K562 (cell line): ENCODE data around the gene ZNF778. TPM values are rescaled to one million over a fixed set of nuclear protein-coding genes. Genes with fewer than 3 reads are reported as not detected.

Source experiments
- ATF4 ChIP-seq: fragments of 450-650 bp; formaldehyde crosslinking; IDR thresholded peaks from 2 replicates; pipeline ENCODE4 v1.4.0; 2022; ENCODE audit warnings: mild to moderate bottlenecking, moderate library complexity
- CBFA2T3 ChIP-seq: fragments of 450-650 bp; IDR thresholded peaks from 2 replicates; pipeline ENCODE4 v1.6.1; 2017
- E4F1 ChIP-seq: fragments of 250-450 bp; sonication (Bioruptor Pico); IDR thresholded peaks from 2 replicates; pipeline ENCODE4 v1.5.0; 2021; ENCODE audit warnings: mild to moderate bottlenecking, borderline replicate concordance
- HDAC8 ChIP-seq: fragments of 450-650 bp; IDR thresholded peaks from 2 replicates; pipeline ENCODE4 v1.6.1; 2016; ENCODE audit warnings: mild to moderate bottlenecking, missing genetic modification characterization, moderate library complexity, missing compliant biosample characterization
- HNRNPL ChIP-seq: fragments of 200-400 bp; formaldehyde crosslinking; IDR thresholded peaks from 2 replicates; pipeline ENCODE4 v1.6.1; 2017; ENCODE audit warnings: low read depth, mild to moderate bottlenecking, low read length
- MGA ChIP-seq: fragments of 450-650 bp; IDR thresholded peaks from 2 replicates; pipeline ENCODE4 v1.6.1; 2016; ENCODE audit warnings: mild to moderate bottlenecking, moderate library complexity
- PHF21A ChIP-seq: fragments of 450-650 bp; IDR thresholded peaks from 2 replicates; pipeline ENCODE4 v1.6.1; 2017; ENCODE audit warnings: low read depth, borderline replicate concordance
- RAD51 ChIP-seq: fragments of 450-650 bp; IDR thresholded peaks from 2 replicates; pipeline ENCODE4 v1.7.1; 2016; ENCODE audit warnings: low read depth, mild to moderate bottlenecking, borderline replicate concordance
- SRF ChIP-seq, 2 experiments: fragments of 250-450, 450-650 bp in 1 of 2; sonication (Bioruptor Pico) in 1 of 2; sonication (generic) in 1 of 2; formaldehyde crosslinking; IDR thresholded peaks; 2 replicates each; pipeline versions ENCODE4 v1.5.0 to v1.5.1; 2020 to 2022; ENCODE audit warnings: mild to moderate bottlenecking in 1 of 2, missing genetic modification reagents in 1 of 2
- ZFX ChIP-seq: sonication (generic); formaldehyde crosslinking; IDR thresholded peaks from 2 replicates; pipeline ENCODE4 v1.8.0; 2022; ENCODE audit warnings: mild to moderate bottlenecking, missing genetic modification reagents, moderate library complexity
- ZNF75A ChIP-seq: fragments of 450-650 bp; formaldehyde crosslinking; IDR thresholded peaks from 2 replicates; pipeline ENCODE4 v1.4.0; 2020; ENCODE audit warnings: mild to moderate bottlenecking
- ZSCAN29 ChIP-seq: fragments of 450-650 bp; IDR thresholded peaks from 2 replicates; pipeline ENCODE4 v1.6.1; 2017
- polyA plus RNA-seq, 8 experiments: library from polyadenylated mRNA; depleted of rRNA in 4 of 8; stranded (reverse) in 5 of 8; unstranded in 3 of 8; fragments of >200 nt; fragmentation: Nextera tagmentation in 2 of 8; fragmentation: Illumina TruSeq in 1 of 8; extraction: Ambion mirVana in 2 of 8; extraction: Trizol in 1 of 8; gene quantifications; 2 replicates each; pipeline versions ENCODE4 v1.2.1 to v1.2.3, GENCODE V29; 2011 to 2014; ENCODE audit warnings: inconsistent platforms in 1 of 8, missing spikeins in 1 of 8
- total RNA-seq, 7 experiments: library from RNA; depleted of rRNA in 6 of 7; stranded (reverse); fragments of >200 nt in 6 of 7; fragmentation: Illumina TruSeq in 2 of 7; extraction: Trizol in 2 of 7; gene quantifications; 2 replicates each; pipeline versions ENCODE4 v1.2.1 to v1.2.3, GENCODE V29; 2011 to 2021; ENCODE audit warnings: low replicate concordance in 1 of 7

ZNF778 gene
- total and polyA plus RNA-seq, 9 of the 15 experiments (the other 6 are each of a cell fraction or from before 2014, with no cell fraction given): 0.70 to 60.6 (median 7.5) TPM

- no peak for TF ChIP-seq ATF4
- TF ChIP-seq ZFX (CRISPR knock-in tag): peak; percentile 54
- no peak for TF ChIP-seq PHF21A
- no peak for TF ChIP-seq HNRNPL
- no peak for TF ChIP-seq HDAC8 (tag)
- no peak for TF ChIP-seq ZSCAN29
- no peak for TF ChIP-seq SRF (CRISPR knock-in tag; IDR thresholded peaks at IDR 0.05)
- no peak for TF ChIP-seq ZNF75A (CRISPR knock-in tag)
- TF ChIP-seq MGA: no peak
- TF ChIP-seq E4F1: no peak
- no peak for TF ChIP-seq CBFA2T3
- no peak for TF ChIP-seq RAD51
Measured at GRCh38 chr16:89246903-89247733, 29.6 kb downstream of the ZNF778 start (continued).
